Stimulated activated naive CD8-positive, alpha-beta T cell treated with anti-CD3 and anti-CD28 coated beads, Interleukin-15, amount 100 ng/mL, for 72 hours (primary cell): ENCODE data around the gene ARSG.

ENCODE experiments used
- ATAC-seq: fragments of 150-1000 bp; cut with Tn5 transposase; 2 replicates; pipeline ENCODE4 v1.10.0; 2021; ENCODE audit warnings: mild to moderate bottlenecking, moderate library complexity
- DNase-seq, 2 donors: peaks; one replicate each; pipeline ENCODE4 v3.0.0; 2021 to 2022
- H3K27ac Mint-ChIP-seq, 2 donors: one replicate each; pipeline ENCODE4 v1.8.0; 2022; ENCODE audit warnings: mild to moderate bottlenecking in 2 of 2, mixed read lengths in 2 of 2, moderate library complexity in 2 of 2
- H3K27me3 Mint-ChIP-seq: one replicate; pipeline ENCODE4 v1.8.0; 2022; ENCODE audit warnings: mixed read lengths
- H3K4me1 Mint-ChIP-seq: one replicate; pipeline ENCODE4 v1.8.0; 2022; ENCODE audit warnings: mild to moderate bottlenecking, mixed read lengths
- H3K4me3 Mint-ChIP-seq, 2 donors: one replicate each; pipeline ENCODE4 v1.8.0; 2022; ENCODE audit warnings: mild to moderate bottlenecking in 2 of 2, mixed read lengths in 2 of 2, moderate library complexity in 1 of 2
- H3K9me3 Mint-ChIP-seq, 2 donors: one replicate each; pipeline ENCODE4 v1.8.0; 2022; ENCODE audit warnings: mixed read lengths in 2 of 2

ARSG gene

GRCh38 chr17:68437979-68438822 lies 146.9 kb downstream of the ARSG start:
- Mint-ChIP-seq H3K4me1 (peaks cover 48% of the 10 kb centered on the region), H3K27me3 (no peaks in the 10 kb centered on the region), H3K9me3 (no peaks in the 10 kb centered on the region), H3K27ac (peak overlapping the region; percentile 88 to 91), H3K4me3 (peak overlapping the region; percentile 71 to 77)
- peak; percentile 82 for ATAC-seq
- peak in 1 of 2 donors; percentile 41 for DNase-seq

GRCh38 chr17:68439656-68440290 lies 148.5 kb downstream of the ARSG start:
- Mint-ChIP-seq H3K4me3 (no peak overlapping the region), H3K4me1 (peaks cover 48% of the 10 kb centered on the region), H3K9me3 (no peaks in the 10 kb centered on the region), H3K27me3 (no peaks in the 10 kb centered on the region), H3K27ac (no peak overlapping the region)
- DNase-seq (no peak), ATAC-seq (no peak)

- Mint-ChIP-seq H3K27me3 (no peaks in the 10 kb centered on the region), H3K4me3 (no peak overlapping the region), H3K27ac (no peak overlapping the region), H3K4me1 (peaks cover 48% of the 10 kb centered on the region), H3K9me3 (no peaks in the 10 kb centered on the region)
- no peak for DNase-seq
- ATAC-seq, result no peak
Observed at GRCh38 chr17:68440526-68440925, 149.2 kb downstream of the ARSG start.

GRCh38 chr17:68441070-68441770 lies 149.9 kb downstream of the ARSG start:
- no peak overlapping the region for H3K27ac Mint-ChIP-seq
- DNase-seq, result no peak
- no peaks in the 10 kb centered on the region for H3K9me3 Mint-ChIP-seq
- ATAC-seq, result no peak
- H3K4me1 Mint-ChIP-seq, result peaks cover 41% of the 10 kb centered on the region
- no peak overlapping the region for H3K4me3 Mint-ChIP-seq
- H3K27me3 Mint-ChIP-seq, result no peaks in the 10 kb centered on the region

- Mint-ChIP-seq H3K9me3 (no peaks in the 10 kb centered on the region), H3K27ac (no peak overlapping the region), H3K27me3 (no peaks in the 10 kb centered on the region), H3K4me3 (no peak overlapping the region), H3K4me1 (peaks cover 15% of the 10 kb centered on the region)
- DNase-seq, result no peak
- ATAC-seq, result no peak
Observed at GRCh38 chr17:68443972-68444464, 152.7 kb downstream of the ARSG start.

- Mint-ChIP-seq H3K9me3 (no peaks in the 10 kb centered on the region), H3K4me1 (peaks cover 12% of the 10 kb centered on the region), H3K27ac (no peak overlapping the region), H3K4me3 (no peak overlapping the region), H3K27me3 (no peaks in the 10 kb centered on the region)
- ATAC-seq, result no peak
- no peak for DNase-seq
Observed at GRCh38 chr17:68445671-68446070, 154.4 kb downstream of the ARSG start.

- ATAC-seq (no peak), DNase-seq (no peak)
- Mint-ChIP-seq H3K27ac (no peak overlapping the region), H3K4me3 (no peak overlapping the region), H3K9me3 (no peaks in the 10 kb centered on the region), H3K27me3 (no peaks in the 10 kb centered on the region), H3K4me1 (peaks cover 2% of the 10 kb centered on the region)
Observed at GRCh38 chr17:68446626-68447041, 155.3 kb downstream of the ARSG start.

- H3K4me3 Mint-ChIP-seq, result no peak overlapping the region
- ATAC-seq (no peak), DNase-seq (no peak)
- no peaks in the 10 kb centered on the region for H3K27me3 Mint-ChIP-seq
- no peaks in the 10 kb centered on the region for H3K4me1 Mint-ChIP-seq
- H3K9me3 Mint-ChIP-seq, result no peaks in the 10 kb centered on the region
- no peak overlapping the region for H3K27ac Mint-ChIP-seq
Observed at GRCh38 chr17:68449021-68449739, 157.9 kb downstream of the ARSG start.

GRCh38 chr17:68450391-68450790 lies 159.1 kb downstream of the ARSG start:
- Mint-ChIP-seq H3K27me3 (no peaks in the 10 kb centered on the region), H3K27ac (no peak overlapping the region), H3K9me3 (no peaks in the 10 kb centered on the region), H3K4me1 (no peaks in the 10 kb centered on the region), H3K4me3 (no peak overlapping the region)
- no peak for DNase-seq
- no peak for ATAC-seq

GRCh38 chr17:68450801-68451200 lies 159.5 kb downstream of the ARSG start:
- ATAC-seq, result no peak
- no peaks in the 10 kb centered on the region for H3K27me3 Mint-ChIP-seq

GRCh38 chr17:68451670-68452354 lies 160.5 kb downstream of the ARSG start:
- no peak overlapping the region for H3K27ac Mint-ChIP-seq
- ATAC-seq (no peak), DNase-seq (no peak)
- no peaks in the 10 kb centered on the region for H3K9me3 Mint-ChIP-seq
- H3K4me3 Mint-ChIP-seq, result no peak overlapping the region
- peaks cover 11% of the 10 kb centered on the region for H3K4me1 Mint-ChIP-seq
- peaks cover 7% of the 10 kb centered on the region for H3K27me3 Mint-ChIP-seq

More at GRCh38 chr17:68450801-68451200, 159.5 kb downstream of the ARSG start:
- DNase-seq, result no peak
- peaks cover under 1% of the 10 kb centered on the region for H3K4me1 Mint-ChIP-seq
- no peak overlapping the region for H3K4me3 Mint-ChIP-seq
- H3K27ac Mint-ChIP-seq, result no peak overlapping the region
- H3K9me3 Mint-ChIP-seq, result no peaks in the 10 kb centered on the region

- Mint-ChIP-seq H3K27ac (peak overlapping the region in 1 of 2 donors; percentile 23), H3K9me3 (no peaks in the 10 kb centered on the region), H3K27me3 (peaks cover 7% of the 10 kb centered on the region), H3K4me1 (peaks cover 16% of the 10 kb centered on the region), H3K4me3 (no peak overlapping the region)
- no peak for DNase-seq
- no peak for ATAC-seq
Observed at GRCh38 chr17:68452724-68453290, 161.5 kb downstream of the ARSG start.

GRCh38 chr17:68453991-68454665 lies 162.8 kb downstream of the ARSG start:
- no peak overlapping the region for H3K4me3 Mint-ChIP-seq

GRCh38 chr17:68455901-68456338 lies 164.6 kb downstream of the ARSG start:
- ATAC-seq (no peak), DNase-seq (no peak)
- H3K27me3 Mint-ChIP-seq, result peaks cover 7% of the 10 kb centered on the region
- H3K9me3 Mint-ChIP-seq, result no peaks in the 10 kb centered on the region
- peaks cover 47% of the 10 kb centered on the region for H3K4me1 Mint-ChIP-seq
- peak overlapping the region; percentile 96 to 97 for H3K4me3 Mint-ChIP-seq
- no peak overlapping the region for H3K27ac Mint-ChIP-seq

More at GRCh38 chr17:68453991-68454665, 162.8 kb downstream of the ARSG start:
- H3K4me1 Mint-ChIP-seq, result peaks cover 29% of the 10 kb centered on the region
- ATAC-seq (no peak), DNase-seq (no peak)
- H3K9me3 Mint-ChIP-seq, result no peaks in the 10 kb centered on the region
- peaks cover 7% of the 10 kb centered on the region for H3K27me3 Mint-ChIP-seq
- peak overlapping the region in 1 of 2 donors; percentile 84 for H3K27ac Mint-ChIP-seq
